ENCODE measurements around the gene ALG6.
A peak's percentile ranks its signal among the peaks of the same experiment; 100 is the strongest.

ALG6 gene

GRCh38 chr1:63321066-63321784, 46.2 kb upstream of the ALG6 start:
- peak overlapping the region; percentile 76; the same call in 1 of the 2 replicates for H3K4me3 ChIP-seq (ENCODE audit: low read depth, low read length)
- no peak for TF ChIP-seq CTCF (IDR thresholded peaks at IDR 0.05; ENCODE audit: low read depth, low read length, missing control alignments)
- DNase-seq (ENCODE audit: low read depth) = no peak

- H3K4me3 ChIP-seq (ENCODE audit: low read depth, low read length) = peak overlapping the region; percentile 76
- TF ChIP-seq CTCF (IDR thresholded peaks at IDR 0.05; ENCODE audit: low read depth, low read length, missing control alignments) = no peak
- DNase-seq (ENCODE audit: low read depth) = no peak
Measured at GRCh38 chr1:63321785-63322113, 45.7 kb upstream of the ALG6 start.

GRCh38 chr1:63322114-63322943, 45.1 kb upstream of the ALG6 start, which contains the start of gene FOXD3:
Gene FOXD3 (plus strand): TSS chr1:63322567. CDS start chr1:63323059, 492 bp downstream.
- TF ChIP-seq CTCF (IDR thresholded peaks at IDR 0.05; ENCODE audit: low read depth, low read length, missing control alignments) = no peak
- H3K4me3 ChIP-seq (ENCODE audit: low read depth, low read length) = peak within 1 kb of the TSS; percentile 76
- DNase-seq (ENCODE audit: low read depth) = peak; percentile 21

GRCh38 chr1:63322944-63323864, 44.2 kb upstream of the ALG6 start:
- TF ChIP-seq CTCF (IDR thresholded peaks at IDR 0.05; ENCODE audit: low read depth, low read length, missing control alignments) = no peak
- no peak for DNase-seq (ENCODE audit: low read depth)
- peak overlapping the region; percentile 76 for H3K4me3 ChIP-seq (ENCODE audit: low read depth, low read length)

- no peak for DNase-seq (ENCODE audit: low read depth)
- TF ChIP-seq CTCF (IDR thresholded peaks at IDR 0.05; ENCODE audit: low read depth, low read length, missing control alignments) = no peak
- H3K4me3 ChIP-seq (ENCODE audit: low read depth, low read length) = no peak overlapping the region
Measured at GRCh38 chr1:63323865-63324778, 43.3 kb upstream of the ALG6 start.

GRCh38 chr1:63324779-63325119, 42.7 kb upstream of the ALG6 start:
- DNase-seq (ENCODE audit: low read depth) = no peak
- no peak overlapping the region for H3K4me3 ChIP-seq (ENCODE audit: low read depth, low read length)
- TF ChIP-seq CTCF (IDR thresholded peaks at IDR 0.05; ENCODE audit: low read depth, low read length, missing control alignments) = no peak
